GM19455 (cell line): ENCODE results near the gene TXNL4A.
"Not testable (repeated sequence)": the region's sequence is repeated elsewhere in the genome, so short reads cannot be mapped to it uniquely, and the experiment has no call there.

Experiments
- ATAC-seq: cut with Tn5 transposase; IDR thresholded peaks from one replicate; pipeline ENCODE4 v1.9.1; 2021; ENCODE audit not compliant: unreplicated experiment

Gene TXNL4A, protein sequence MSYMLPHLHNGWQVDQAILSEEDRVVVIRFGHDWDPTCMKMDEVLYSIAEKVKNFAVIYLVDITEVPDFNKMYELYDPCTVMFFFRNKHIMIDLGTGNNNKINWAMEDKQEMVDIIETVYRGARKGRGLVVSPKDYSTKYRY

GRCh38 chr18:79988451-79989194, at the start of gene TXNL4A:
TSS of gene TXNL4A (minus strand) at chr18:79988563. CDS start at chr18:79988392, 171 bp downstream.
- ATAC-seq = peak; percentile 98

- ATAC-seq = no peak
Observed at GRCh38 chr18:80037300-80037699, 48.9 kb upstream of the TXNL4A start.

DNA sequence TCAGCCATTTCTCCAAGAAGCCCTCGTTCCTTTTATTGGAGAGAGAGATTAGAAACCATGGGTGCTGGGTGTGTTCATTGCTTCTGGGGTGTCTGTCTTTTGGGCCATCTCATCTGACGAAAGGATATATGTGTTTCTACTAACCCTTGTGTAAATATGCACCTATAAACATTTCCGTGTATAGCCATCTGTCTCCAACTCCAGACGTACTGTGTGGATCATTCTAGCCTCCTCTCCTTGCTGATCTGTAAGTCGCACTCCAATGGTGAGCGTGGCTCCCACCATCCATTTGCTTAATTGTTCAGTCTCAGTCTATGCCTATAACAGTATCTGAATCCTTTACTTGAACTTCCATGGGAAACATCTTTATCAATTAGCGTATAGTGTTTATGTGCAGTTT, 47.6 kb upstream of the TXNL4A start:
- no peak for ATAC-seq

GRCh38 chr18:80034852-80035406, 46.6 kb upstream of the TXNL4A start:
- no peak for ATAC-seq

- peak; percentile 75 for ATAC-seq
Observed at GRCh38 chr18:80034068-80034851, 45.9 kb upstream of the TXNL4A start, which contains the start of gene RBFA. TSS of gene RBFA (plus strand) at chr18:80034434. CDS start at chr18:80034496, 62 bp downstream.

DNA sequence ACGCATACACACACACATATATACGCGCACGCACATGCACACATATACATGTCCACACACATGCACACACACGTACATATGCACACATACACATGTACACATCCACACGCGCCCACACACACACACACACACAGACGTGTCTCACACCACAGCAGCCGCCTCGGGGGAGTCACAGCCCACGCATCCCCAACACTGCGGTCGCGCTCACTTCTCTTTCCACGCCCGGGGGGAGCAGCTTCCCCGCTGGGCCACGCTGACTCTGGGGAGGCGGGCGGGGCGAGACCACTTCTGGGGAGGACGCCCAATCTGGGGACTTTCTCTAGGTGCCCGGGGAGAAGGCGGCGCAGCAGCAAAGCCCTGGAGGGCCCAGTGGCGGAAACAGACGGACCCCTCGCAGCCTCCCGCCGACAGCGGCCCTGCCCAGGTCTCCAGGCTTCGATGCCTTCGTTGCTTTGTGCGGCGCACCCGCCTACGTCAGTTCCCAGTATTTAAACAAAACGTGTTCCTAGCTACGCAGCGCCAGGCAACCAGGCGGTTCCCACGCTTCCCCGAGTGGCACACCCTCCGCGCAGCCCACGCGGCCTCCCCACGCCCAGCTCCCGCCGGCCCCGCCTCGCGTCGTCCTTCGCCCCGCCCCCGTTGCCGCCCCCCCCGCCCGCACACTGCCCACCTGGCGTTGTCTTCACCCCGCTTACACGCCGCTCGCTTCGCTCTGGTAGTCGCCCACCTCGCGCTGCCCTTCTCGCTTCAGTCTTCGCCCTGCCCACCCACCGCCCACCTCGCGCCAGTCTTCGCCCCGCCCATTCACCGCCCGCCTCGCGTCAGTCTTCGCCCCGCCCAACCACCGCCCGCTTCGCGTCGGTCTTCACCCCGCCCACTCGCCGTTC, 45.1 kb upstream of the TXNL4A start:
- peak; percentile 55 for ATAC-seq

- no peak for ATAC-seq
Observed at GRCh38 chr18:80029690-80030089, 41.3 kb upstream of the TXNL4A start.

GRCh38 chr18:80027719-80028118, 39.4 kb upstream of the TXNL4A start:
- ATAC-seq = not testable (repeated sequence)

DNA sequence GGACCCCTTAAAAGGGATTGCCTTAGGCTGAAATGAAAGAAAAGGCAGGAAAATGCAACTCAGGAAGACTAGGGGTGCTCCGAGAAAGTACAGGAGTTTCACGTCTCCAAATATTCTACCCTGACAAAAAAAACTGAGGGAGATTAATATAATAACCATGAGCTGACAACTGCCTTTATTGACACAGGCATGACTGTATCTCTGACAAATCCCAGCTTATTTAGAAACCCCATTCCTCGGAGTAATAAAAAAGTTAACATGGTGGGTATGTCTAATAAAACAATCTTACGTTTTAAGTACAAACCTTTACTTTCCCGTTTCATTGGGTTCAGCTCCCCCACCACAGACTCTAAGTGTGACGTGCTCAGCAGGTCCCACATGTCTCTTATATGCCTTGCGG, 38.0 kb upstream of the TXNL4A start:
- ATAC-seq = no peak

- no peak for ATAC-seq
Observed at GRCh38 chr18:80023173-80023572, 34.8 kb upstream of the TXNL4A start.

DNA sequence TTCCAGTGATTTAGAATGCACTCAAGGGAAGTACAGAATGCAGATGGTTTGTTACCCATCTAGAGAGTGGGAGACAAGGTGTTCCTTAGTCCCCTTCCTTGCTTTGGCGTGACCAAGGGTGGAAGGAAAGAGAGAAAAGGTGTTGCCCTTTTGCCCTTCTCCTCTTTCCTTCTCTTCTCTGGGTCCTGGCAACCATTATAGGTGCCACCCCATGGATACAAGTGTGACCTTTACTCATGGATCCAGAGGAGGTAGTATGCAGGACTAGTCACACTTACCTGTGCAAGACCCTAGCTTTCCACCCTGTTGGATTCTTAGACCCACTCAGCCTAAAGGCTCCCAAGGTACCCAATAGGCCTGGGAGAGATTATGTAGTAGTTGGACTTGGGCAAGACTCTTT, 34.2 kb upstream of the TXNL4A start:
- ATAC-seq = no peak

GRCh38 chr18:80012714-80013113, 24.4 kb upstream of the TXNL4A start:
- ATAC-seq = no peak

- ATAC-seq = not testable (repeated sequence)
Observed at GRCh38 chr18:80011496-80012137, 23.3 kb upstream of the TXNL4A start.

GRCh38 chr18:80010551-80010906, 22.2 kb upstream of the TXNL4A start:
- ATAC-seq = no peak

GRCh38 chr18:80009661-80010550, 21.5 kb upstream of the TXNL4A start:
- ATAC-seq = no peak

GRCh38 chr18:80006724-80007123, 18.4 kb upstream of the TXNL4A start:
- no peak for ATAC-seq

DNA sequence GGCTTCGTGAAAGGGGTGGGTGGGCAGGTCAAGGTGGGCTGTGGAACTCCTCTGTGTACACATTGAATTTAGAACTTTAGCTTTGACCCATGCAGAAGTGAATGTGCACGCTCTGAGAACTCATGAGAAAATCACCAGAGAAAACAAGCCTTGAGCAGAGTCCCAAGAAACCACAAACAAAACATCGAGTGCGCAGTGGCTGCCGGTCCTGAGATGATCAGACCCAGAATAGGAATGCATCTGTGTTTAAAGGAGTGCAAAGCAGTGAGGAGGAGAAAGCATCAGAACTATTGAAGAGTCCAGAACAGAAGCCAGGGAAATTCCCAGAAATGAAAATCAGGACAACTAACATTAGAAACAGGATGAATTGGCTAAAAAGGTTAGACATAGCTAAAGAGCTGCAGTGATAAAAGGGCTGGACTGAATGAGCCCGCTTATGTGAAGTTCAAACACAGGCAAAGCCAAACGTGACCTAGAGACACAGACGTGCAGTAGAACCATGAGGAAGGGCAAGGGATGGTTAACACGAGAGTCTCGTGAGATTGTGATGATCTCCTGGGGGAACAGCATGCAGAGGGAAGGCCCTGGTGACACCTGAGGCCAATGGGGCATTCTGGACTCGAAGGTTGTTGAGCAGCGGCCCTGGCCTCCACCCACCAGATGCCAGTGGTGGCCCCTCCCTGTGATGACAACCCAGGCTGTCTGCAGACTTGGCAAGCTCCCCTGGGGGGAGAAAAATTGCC, 16.4 kb upstream of the TXNL4A start:
- ATAC-seq = no peak

- no peak for ATAC-seq
Observed at GRCh38 chr18:80002468-80002867, 14.1 kb upstream of the TXNL4A start.
